Liver (tissue), 9 donors: ENCODE data around the gene VGLL3. TPM values are rescaled to one million over a fixed set of nuclear protein-coding genes. Genes with fewer than 3 reads are reported as not detected.
A peak's percentile ranks its signal among the peaks of the same experiment; 100 is the strongest.

Experiments
- DNase-seq: peaks from one replicate; pipeline ENCODE4 v3.0.0-alpha.2; 2017; ENCODE audit warnings: low spot score
- H3K27ac ChIP-seq, 2 donors: one replicate each; pipeline ENCODE4 v1.7.0; 2013; ENCODE audit warnings: inconsistent platforms in 2 of 2, low read length in 2 of 2, control low read depth in 1 of 2, low read depth in 1 of 2, mild to moderate bottlenecking in 1 of 2
- H3K27me3 ChIP-seq, 4 donors: one replicate each; pipeline versions ENCODE4 v1.6.1 to v1.7.0; 2013; ENCODE audit warnings: low read length in 3 of 4, inconsistent platforms in 1 of 4, mild to moderate bottlenecking in 1 of 4, moderate library complexity in 1 of 4; ENCODE audit not compliant: control insufficient read depth in 4 of 4, insufficient read depth in 4 of 4
- H3K36me3 ChIP-seq, 4 donors: one replicate each; pipeline versions ENCODE4 v1.6.1 to v1.7.0; 2013; ENCODE audit warnings: low read length in 3 of 4, mild to moderate bottlenecking in 3 of 4, low read depth in 1 of 4, moderate library complexity in 1 of 4; ENCODE audit not compliant: control insufficient read depth in 4 of 4, insufficient read depth in 3 of 4
- H3K4me1 ChIP-seq, 4 donors: one replicate each; pipeline versions ENCODE4 v1.6.1 to v1.7.0; 2013; ENCODE audit warnings: low read length in 3 of 4, mild to moderate bottlenecking in 3 of 4, moderate library complexity in 1 of 4; ENCODE audit not compliant: control insufficient read depth in 4 of 4, insufficient read depth in 4 of 4
- H3K4me3 ChIP-seq, 3 donors: one replicate each; pipeline versions ENCODE4 v1.6.1 to v1.7.0; 2013; ENCODE audit warnings: low read length in 3 of 3, control low read depth in 1 of 3, low read depth in 1 of 3, mild to moderate bottlenecking in 1 of 3
- H3K9ac ChIP-seq, 2 donors: one replicate each; pipeline ENCODE4 v1.7.0; 2013; ENCODE audit warnings: low read length in 2 of 2, mild to moderate bottlenecking in 2 of 2, moderate library complexity in 2 of 2, control low read depth in 1 of 2, low read depth in 1 of 2
- H3K9me3 ChIP-seq, 4 donors: one replicate each; pipeline versions ENCODE4 v1.6.1 to v1.7.0; 2013; ENCODE audit warnings: low read length in 3 of 4; ENCODE audit not compliant: control insufficient read depth in 4 of 4
- ATF3 ChIP-seq: IDR thresholded peaks from 2 replicates; pipeline ENCODE4 v1.6.1; 2016; ENCODE audit warnings: antibody characterized with exemption
- CTCF ChIP-seq: fragments of 150-350 bp; IDR thresholded peaks from 2 replicates; pipeline ENCODE4 v1.5.1; 2017; ENCODE audit warnings: improper control_type of control experiment, low read depth, low read length; ENCODE audit not compliant: missing input control
- EGR1 ChIP-seq, 2 donors: IDR thresholded peaks; 2 replicates each; pipeline ENCODE4 v1.6.1; 2016 to 2018; ENCODE audit warnings: antibody characterized with exemption in 2 of 2, low read depth in 2 of 2
- FOXA1 ChIP-seq: IDR thresholded peaks from 2 replicates; pipeline ENCODE4 v1.6.1; 2016; ENCODE audit warnings: antibody characterized with exemption
- FOXA2 ChIP-seq: IDR thresholded peaks from 2 replicates; pipeline ENCODE4 v1.6.1; 2016; ENCODE audit warnings: antibody characterized with exemption
- GABPA ChIP-seq, 2 donors: IDR thresholded peaks in 1 of 2; conservative IDR thresholded peaks in 1 of 2; 2 replicates each; pipeline ENCODE4 v1.6.1; 2016; ENCODE audit warnings: antibody characterized with exemption in 2 of 2, mild to moderate bottlenecking in 1 of 2, moderate library complexity in 1 of 2
- HNF4A ChIP-seq, 2 donors: conservative IDR thresholded peaks; 2 replicates each; pipeline ENCODE4 v1.6.1; 2016; ENCODE audit warnings: antibody characterized with exemption in 2 of 2, mild to moderate bottlenecking in 2 of 2
- HNF4G ChIP-seq: IDR thresholded peaks from 2 replicates; pipeline ENCODE4 v1.6.1; 2016; ENCODE audit warnings: antibody characterized with exemption
- JUND ChIP-seq, 2 donors: IDR thresholded peaks; 2 replicates each; pipeline ENCODE4 v1.6.1; 2016; ENCODE audit warnings: antibody characterized with exemption in 2 of 2
- MAX ChIP-seq: IDR thresholded peaks from 2 replicates; pipeline ENCODE4 v1.6.1; 2016; ENCODE audit warnings: antibody characterized with exemption
- NR2F2 ChIP-seq: IDR thresholded peaks from 2 replicates; pipeline ENCODE4 v1.6.1; 2016; ENCODE audit warnings: antibody characterized with exemption
- RAD21 ChIP-seq, 2 donors: IDR thresholded peaks; 2 replicates each; pipeline ENCODE4 v1.6.1; 2016; ENCODE audit warnings: antibody characterized with exemption in 2 of 2, mild to moderate bottlenecking in 2 of 2
- REST ChIP-seq: IDR thresholded peaks from 2 replicates; pipeline ENCODE4 v1.6.1; 2016; ENCODE audit warnings: antibody characterized with exemption, mild to moderate bottlenecking
- RXRA ChIP-seq, 2 donors: IDR thresholded peaks; 2 replicates each; pipeline ENCODE4 v1.6.1; 2017 to 2018; ENCODE audit warnings: antibody characterized with exemption in 2 of 2, mild to moderate bottlenecking in 1 of 2
- SP1 ChIP-seq: IDR thresholded peaks from 2 replicates; pipeline ENCODE4 v1.6.1; 2018; ENCODE audit warnings: antibody characterized with exemption, mild to moderate bottlenecking
- TAF1 ChIP-seq: conservative IDR thresholded peaks from 2 replicates; pipeline ENCODE4 v1.6.1; 2016; ENCODE audit warnings: antibody characterized with exemption, mild to moderate bottlenecking
- YY1 ChIP-seq: IDR thresholded peaks from 2 replicates; pipeline ENCODE4 v1.6.1; 2016; ENCODE audit warnings: antibody characterized with exemption, mild to moderate bottlenecking
- ZBTB33 ChIP-seq: IDR thresholded peaks from 2 replicates; pipeline ENCODE4 v1.6.1; 2016; ENCODE audit warnings: antibody characterized with exemption
- WGBS: extraction: QIAGEN DNeasy Blood & Tissue Kit; methylation state at CpG from one replicate; pipeline ENCODE4 v1.1.7; 2013; 5-methylcytosine and 5-hydroxymethylcytosine counted together
- polyA plus RNA-seq, 2 donors: library from polyadenylated mRNA; stranded (reverse) in 1 of 2; unstranded in 1 of 2; fragments of 200-250 nt in 1 of 2; fragments of >200 nt in 1 of 2; fragmentation: Nextera tagmentation in 1 of 2; extraction: Ambion mirVana in 1 of 2; gene quantifications; one replicate each; pipeline versions ENCODE4 v1.2.1 to v1.2.3, GENCODE V29; 2013 to 2015
- total RNA-seq, 2 donors: library from RNA; depleted of rRNA; stranded (reverse); fragments of >200 nt; gene quantifications; one replicate each; pipeline ENCODE4 v1.2.3, GENCODE V29; 2014
- donor health status: healthy.
- donor health status: healthy.
- donor health status: healthy.
- donor health status: healthy.
- donor health status: healthy.

Gene VGLL3
- total and polyA plus RNA-seq, 4 donors: 0.08 to 1.3 (median 0.63) TPM

- H3K27me3 ChIP-seq: peaks cover 0 to 15% (median 0%) of the 10 kb centered on the region in 4 donors
- no peaks in the 10 kb centered on the region for H3K9me3 ChIP-seq
- DNase-seq: no peak
- 9% methylated on average over 29 of the region's 29 CpGs for WGBS
- H3K36me3 ChIP-seq: no peaks in the 10 kb centered on the region
- no peak overlapping the region for H3K9ac ChIP-seq
- no peak overlapping the region for H3K27ac ChIP-seq
- H3K4me1 ChIP-seq: peaks cover 3 to 14% (median 8%) of the 10 kb centered on the region in 4 donors
- TF ChIP-seq ATF3: no peak
- no peak for TF ChIP-seq NR2F2
- TF ChIP-seq JUND (IDR thresholded peaks at IDR 0.05): no peak
- peak overlapping the region in 1 of 3 donors; percentile 69 for H3K4me3 ChIP-seq
These were observed 776 bp downstream of the VGLL3 start for GRCh38 chr3:86990012-86990733.

GRCh38 chr3:86989611-86990010 is 1.3 kb downstream of the VGLL3 start:
- Histone ChIP-seq H3K4me3 (peak overlapping the region in 1 of 3 donors; percentile 69), H3K9me3 (no peaks in the 10 kb centered on the region), H3K36me3 (no peaks in the 10 kb centered on the region), H3K27ac (no peak overlapping the region), H3K27me3 (peaks cover 0 to 15% (median 0%) of the 10 kb centered on the region in 4 donors), H3K4me1 (peaks cover 3 to 14% (median 8%) of the 10 kb centered on the region in 4 donors), H3K9ac (no peak overlapping the region)
- no peak for DNase-seq
- no peak for TF ChIP-seq ATF3
- no peak for TF ChIP-seq REST
- no peak for TF ChIP-seq HNF4A (conservative IDR thresholded peaks at IDR 0.05)
- TF ChIP-seq EGR1 (IDR thresholded peaks at IDR 0.05; ENCODE audit: low read depth in 2 of 2): no peak
- TF ChIP-seq GABPA (IDR thresholded peaks at IDR 0.05 in 1 of 2, conservative IDR thresholded peaks at IDR 0.05 in 1 of 2): no peak
- no peak for TF ChIP-seq MAX
- TF ChIP-seq ZBTB33: no peak
- TF ChIP-seq SP1: no peak
- no peak for TF ChIP-seq RXRA (IDR thresholded peaks at IDR 0.05)
- no peak for TF ChIP-seq FOXA1
- TF ChIP-seq JUND (IDR thresholded peaks at IDR 0.05): no peak
- no peak for TF ChIP-seq RAD21 (IDR thresholded peaks at IDR 0.05)
- no peak for TF ChIP-seq HNF4G
- no peak for TF ChIP-seq YY1
- TF ChIP-seq TAF1: no peak
- no peak for TF ChIP-seq CTCF
- no peak for TF ChIP-seq NR2F2
- no peak for TF ChIP-seq FOXA2
- WGBS: 67% methylated on average over 7 of the region's 7 CpGs
